OCI-LY1 (cell line): ENCODE results near the gene TADA3.

Experiments used
- H2AFZ ChIP-seq: fragments of 200-600 bp; sonication (generic), shearing (Covaris generic); 2 replicates; pipeline ENCODE4 v1.6.0; 2014; ENCODE audit warnings: antibody characterized with exemption, mild to moderate bottlenecking, low read length
- H3F3A ChIP-seq: fragments of 200-600 bp; sonication (generic), shearing (Covaris generic); 2 replicates; pipeline ENCODE4 v1.6.0; 2014; ENCODE audit warnings: mild to moderate bottlenecking, antibody characterized with exemption, low read length, moderate library complexity; ENCODE audit not compliant: insufficient read depth
- H3K27ac ChIP-seq: fragments of 200-600 bp; sonication (generic); 2 replicates; pipeline ENCODE4 v1.5.1; 2014; ENCODE audit warnings: low read length, mixed run types, mild to moderate bottlenecking, low read depth; ENCODE audit not compliant: poor library complexity, severe bottlenecking
- H3K27me3 ChIP-seq: fragments of 200-600 bp; sonication (generic); 2 replicates; pipeline ENCODE4 v1.6.0; 2014; ENCODE audit warnings: antibody characterized with exemption, mild to moderate bottlenecking, low read length, moderate library complexity; ENCODE audit not compliant: insufficient read depth
- H3K36me3 ChIP-seq: fragments of 200-600 bp; sonication (generic); 2 replicates; pipeline ENCODE4 v1.6.1; 2014; ENCODE audit warnings: mild to moderate bottlenecking, antibody characterized with exemption, low read length, moderate library complexity, mixed read lengths; ENCODE audit not compliant: insufficient read depth
- H3K4me1 ChIP-seq: fragments of 200-600 bp; sonication (generic); 2 replicates; pipeline ENCODE4 v1.5.1; 2014; ENCODE audit warnings: mild to moderate bottlenecking, low read length, moderate library complexity; ENCODE audit not compliant: insufficient read depth, severe bottlenecking
- H3K4me2 ChIP-seq: fragments of 200-600 bp; sonication (generic), shearing (Covaris generic); 2 replicates; pipeline ENCODE4 v1.6.1; 2014; ENCODE audit warnings: low read length
- H3K4me3 ChIP-seq: fragments of 200-600 bp; sonication (generic); 2 replicates; pipeline ENCODE4 v1.5.1; 2014; ENCODE audit warnings: low read length, low read depth, mild to moderate bottlenecking, mixed read lengths; ENCODE audit not compliant: poor library complexity, severe bottlenecking
- H3K79me2 ChIP-seq: fragments of 200-600 bp; shearing (Covaris generic); 2 replicates; pipeline ENCODE4 v1.6.1; 2016; ENCODE audit warnings: mixed run types, low read length, mixed read lengths; ENCODE audit not compliant: insufficient read depth
- H3K9ac ChIP-seq: fragments of 200-600 bp; sonication (generic), shearing (Covaris generic); 2 replicates; pipeline ENCODE4 v1.6.1; 2014; ENCODE audit warnings: mild to moderate bottlenecking, low read length, mixed read lengths
- H3K9me2 ChIP-seq: fragments of 200-600 bp; sonication (generic), shearing (Covaris generic); 2 replicates; pipeline ENCODE4 v1.6.1; 2014; ENCODE audit warnings: low read depth, mild to moderate bottlenecking, low read length, mixed read lengths
- H3K9me3 ChIP-seq: fragments of 200-600 bp; shearing (Covaris generic); 2 replicates; pipeline ENCODE4 v1.6.1; 2014; ENCODE audit warnings: low read length, mixed read lengths
- H4K20me1 ChIP-seq: fragments of 200-600 bp; sonication (generic), shearing (Covaris generic); 2 replicates; pipeline ENCODE4 v1.6.0; 2016; ENCODE audit warnings: mild to moderate bottlenecking, low read length; ENCODE audit not compliant: insufficient read depth
- EZH2 ChIP-seq: fragments of 200-600 bp; sonication (generic), shearing (Covaris generic); IDR thresholded peaks from 2 replicates; pipeline ENCODE4 v1.8.0; 2017; ENCODE audit warnings: borderline replicate concordance, mixed run types, mild to moderate bottlenecking, antibody characterized with exemption, low read length, moderate library complexity, mixed read lengths
- TF ChIP-seq, protein P1 (sequence below): fragments of 200-600 bp; sonication (generic), shearing (Covaris generic); IDR thresholded peaks from 2 replicates; pipeline ENCODE4 v1.5.1; 2017; ENCODE audit warnings: mild to moderate bottlenecking, antibody characterized with exemption, low read length, moderate library complexity, mixed read lengths

TADA3 gene

DNA sequence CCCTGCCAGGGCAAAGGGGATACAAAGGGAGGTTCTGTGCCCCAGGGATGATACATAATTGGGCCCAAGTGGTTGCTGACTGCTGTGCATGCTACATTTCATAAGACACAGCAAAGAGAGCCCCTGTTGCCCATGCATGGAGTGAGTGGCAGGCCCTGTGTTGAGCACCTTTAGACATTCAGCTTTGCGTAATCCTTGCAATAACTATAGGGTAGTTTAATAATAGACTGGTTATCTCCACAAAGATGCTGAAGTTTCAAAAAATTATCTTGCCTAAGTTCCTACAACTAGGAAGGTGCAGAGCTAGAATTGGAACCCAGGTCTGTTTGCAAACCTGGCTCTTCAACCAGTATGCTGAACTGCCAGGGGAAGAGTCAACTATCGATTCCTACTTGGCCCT, 44.2 kb downstream of the TADA3 start:
- Histone ChIP-seq H3K9me2 (no peaks in the 10 kb centered on the region), H3K27ac (no peak overlapping the region), H3K9ac (no peak overlapping the region), H3K79me2 (peaks cover 4% of the 10 kb centered on the region; the same call in 1 of the 2 replicates), H3K4me3 (no peak overlapping the region), H3K4me1 (peaks cover 31% of the 10 kb centered on the region), H3K9me3 (no peaks in the 10 kb centered on the region), H3F3A (0 out of 2 replicates have a peak, but pooled peaks cover 3% of the 10 kb centered on the region), H4K20me1 (no peaks in the 10 kb centered on the region), H2AFZ (no peak overlapping the region), H3K36me3 (peaks cover 72% of the 10 kb centered on the region), H3K27me3 (no peaks in the 10 kb centered on the region), H3K4me2 (no peak overlapping the region)
- TF ChIP-seq, protein P1, sequence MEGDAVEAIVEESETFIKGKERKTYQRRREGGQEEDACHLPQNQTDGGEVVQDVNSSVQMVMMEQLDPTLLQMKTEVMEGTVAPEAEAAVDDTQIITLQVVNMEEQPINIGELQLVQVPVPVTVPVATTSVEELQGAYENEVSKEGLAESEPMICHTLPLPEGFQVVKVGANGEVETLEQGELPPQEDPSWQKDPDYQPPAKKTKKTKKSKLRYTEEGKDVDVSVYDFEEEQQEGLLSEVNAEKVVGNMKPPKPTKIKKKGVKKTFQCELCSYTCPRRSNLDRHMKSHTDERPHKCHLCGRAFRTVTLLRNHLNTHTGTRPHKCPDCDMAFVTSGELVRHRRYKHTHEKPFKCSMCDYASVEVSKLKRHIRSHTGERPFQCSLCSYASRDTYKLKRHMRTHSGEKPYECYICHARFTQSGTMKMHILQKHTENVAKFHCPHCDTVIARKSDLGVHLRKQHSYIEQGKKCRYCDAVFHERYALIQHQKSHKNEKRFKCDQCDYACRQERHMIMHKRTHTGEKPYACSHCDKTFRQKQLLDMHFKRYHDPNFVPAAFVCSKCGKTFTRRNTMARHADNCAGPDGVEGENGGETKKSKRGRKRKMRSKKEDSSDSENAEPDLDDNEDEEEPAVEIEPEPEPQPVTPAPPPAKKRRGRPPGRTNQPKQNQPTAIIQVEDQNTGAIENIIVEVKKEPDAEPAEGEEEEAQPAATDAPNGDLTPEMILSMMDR = no peak
- TF ChIP-seq EZH2 = no peak

GRCh38 chr3:9747267-9747666, 45.0 kb downstream of the TADA3 start:
- no peaks in the 10 kb centered on the region for H3K9me3 ChIP-seq
- peaks cover 72% of the 10 kb centered on the region for H3K36me3 ChIP-seq
- no peak overlapping the region for H3K4me2 ChIP-seq
- no peak overlapping the region for H2AFZ ChIP-seq
- H3K4me3 ChIP-seq = no peak overlapping the region
- H3K4me1 ChIP-seq = peaks cover 25% of the 10 kb centered on the region
- no peak overlapping the region for H3K27ac ChIP-seq
- H3K9ac ChIP-seq = no peak overlapping the region
- no peak for TF ChIP-seq EZH2
- TF ChIP-seq, protein P1 = no peak
- peaks cover 4% of the 10 kb centered on the region; the same call in 1 of the 2 replicates for H3K79me2 ChIP-seq
- H3K9me2 ChIP-seq = no peaks in the 10 kb centered on the region
- no peaks in the 10 kb centered on the region for H3K27me3 ChIP-seq
- H4K20me1 ChIP-seq = no peaks in the 10 kb centered on the region
- H3F3A ChIP-seq = 0 out of 2 replicates have a peak, but pooled peaks cover 3% of the 10 kb centered on the region

GRCh38 chr3:9746330-9746729, 45.9 kb downstream of the TADA3 start:
- Histone ChIP-seq H3K27ac (no peak overlapping the region), H3K9ac (no peak overlapping the region), H3K36me3 (peaks cover 74% of the 10 kb centered on the region), H3K9me3 (no peaks in the 10 kb centered on the region), H4K20me1 (no peaks in the 10 kb centered on the region), H3F3A (0 out of 2 replicates have a peak, but pooled peaks cover 3% of the 10 kb centered on the region), H3K4me2 (no peak overlapping the region), H3K9me2 (no peaks in the 10 kb centered on the region), H3K4me1 (peaks cover 16% of the 10 kb centered on the region), H3K4me3 (no peak overlapping the region), H2AFZ (no peak overlapping the region), H3K27me3 (no peaks in the 10 kb centered on the region), H3K79me2 (peaks cover 4% of the 10 kb centered on the region; the same call in 1 of the 2 replicates)
- TF ChIP-seq, protein P1 = no peak
- TF ChIP-seq EZH2 = no peak
